GM18502 (cell line): ENCODE measurements around the gene ZC2HC1C.
A peak's percentile ranks its signal among the peaks of the same experiment; 100 is the strongest.

Experiments used
- ATAC-seq: cut with Tn5 transposase; IDR thresholded peaks from one replicate; pipeline ENCODE4 v1.9.1; 2021; ENCODE audit warnings: mild to moderate bottlenecking; ENCODE audit not compliant: unreplicated experiment, poor library complexity

Gene ZC2HC1C, protein sequence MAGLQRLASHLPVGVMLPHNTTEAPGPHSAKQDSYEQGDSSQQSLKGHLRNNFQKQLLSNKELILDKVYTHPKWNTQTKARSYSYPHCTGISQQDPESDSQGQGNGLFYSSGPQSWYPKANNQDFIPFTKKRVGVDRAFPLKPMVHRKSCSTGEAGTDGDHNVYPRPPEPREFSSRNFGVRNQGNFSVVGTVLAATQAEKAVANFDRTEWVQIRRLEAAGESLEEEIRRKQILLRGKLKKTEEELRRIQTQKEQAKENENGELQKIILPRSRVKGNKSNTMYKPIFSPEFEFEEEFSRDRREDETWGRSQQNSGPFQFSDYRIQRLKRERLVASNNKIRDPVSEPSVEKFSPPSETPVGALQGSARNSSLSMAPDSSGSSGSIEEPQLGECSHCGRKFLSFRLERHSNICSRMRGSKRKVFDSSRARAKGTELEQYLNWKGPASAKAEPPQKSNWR

DNA sequence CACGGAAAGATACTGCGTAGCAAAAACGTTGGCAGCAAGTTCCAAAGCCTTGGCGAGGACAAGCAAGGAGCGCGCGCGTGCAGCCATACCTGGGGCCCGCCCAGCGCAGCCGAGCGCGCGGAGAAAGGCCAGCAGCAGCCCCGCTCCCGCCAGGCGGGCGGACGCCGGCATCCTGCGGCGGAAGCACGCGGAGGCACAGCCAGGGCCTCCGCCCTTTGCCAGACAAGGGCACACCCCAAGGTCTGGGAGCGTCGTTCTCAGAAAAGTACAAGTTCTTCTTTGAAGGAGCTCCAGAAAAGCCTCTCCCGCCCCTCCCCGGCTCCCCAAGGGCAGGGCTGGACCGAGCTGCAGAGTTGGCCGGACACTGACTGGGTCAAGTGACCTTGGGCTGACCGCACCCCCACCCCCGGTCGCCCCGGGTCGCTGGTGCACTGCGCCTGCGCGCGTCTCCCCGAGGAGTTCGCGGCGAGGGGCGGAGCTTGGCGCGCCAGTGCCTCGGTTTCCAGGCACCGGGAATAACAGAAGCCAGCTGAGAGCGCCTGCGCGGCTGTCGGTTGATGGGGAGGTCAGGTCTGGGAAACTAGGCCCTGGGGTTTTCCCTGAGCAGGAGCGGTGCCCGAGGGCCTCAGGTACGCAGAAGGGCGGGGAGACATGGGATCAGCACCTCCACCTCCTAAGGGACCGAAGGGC, at the start of gene ZC2HC1C:
TSS of gene ZC2HC1C (plus strand) at position 521 of the 690 bp plus-strand sequence. CDS start 933 bp downstream, outside the sequence.
- peak; percentile 75 for ATAC-seq

DNA sequence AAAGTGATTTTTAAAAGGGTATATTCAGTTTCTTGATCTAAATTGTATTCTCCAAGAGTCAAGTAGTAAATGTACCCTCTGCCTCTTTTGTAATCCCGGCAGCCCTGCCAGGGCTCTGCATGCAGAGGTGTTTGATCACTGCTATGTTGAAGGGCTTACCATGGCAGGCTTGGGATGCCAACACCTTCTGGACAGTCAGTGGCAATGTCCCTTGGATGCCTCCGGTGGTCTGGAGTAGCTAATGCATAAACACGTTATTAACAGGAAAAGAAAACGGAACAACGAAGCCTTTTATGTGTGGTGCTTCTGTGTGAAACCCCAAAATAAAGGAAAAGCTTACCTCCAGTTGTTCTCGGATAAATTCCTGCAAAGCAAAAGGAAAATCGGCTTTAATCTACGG, 46.8 kb upstream of the ZC2HC1C start:
- no peak for ATAC-seq

DNA sequence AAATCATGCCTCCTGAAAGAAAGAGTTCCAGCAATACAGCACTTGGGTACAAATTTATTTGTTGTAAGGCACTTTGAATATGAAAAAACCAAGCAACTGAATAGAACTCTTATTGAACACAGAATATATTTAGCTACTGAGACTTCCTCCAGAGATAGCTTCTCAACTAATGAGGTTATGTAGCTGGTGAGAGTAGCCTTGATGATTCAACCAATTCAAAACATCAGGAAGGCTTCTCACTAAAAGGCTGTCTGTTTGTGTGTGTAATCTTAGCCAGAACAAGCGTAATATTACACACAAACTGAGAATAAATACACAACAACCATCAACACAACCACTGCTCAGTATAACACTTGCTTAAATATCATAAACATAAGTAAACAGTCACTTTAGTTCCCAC, 46.3 kb upstream of the ZC2HC1C start:
- ATAC-seq, result no peak

DNA sequence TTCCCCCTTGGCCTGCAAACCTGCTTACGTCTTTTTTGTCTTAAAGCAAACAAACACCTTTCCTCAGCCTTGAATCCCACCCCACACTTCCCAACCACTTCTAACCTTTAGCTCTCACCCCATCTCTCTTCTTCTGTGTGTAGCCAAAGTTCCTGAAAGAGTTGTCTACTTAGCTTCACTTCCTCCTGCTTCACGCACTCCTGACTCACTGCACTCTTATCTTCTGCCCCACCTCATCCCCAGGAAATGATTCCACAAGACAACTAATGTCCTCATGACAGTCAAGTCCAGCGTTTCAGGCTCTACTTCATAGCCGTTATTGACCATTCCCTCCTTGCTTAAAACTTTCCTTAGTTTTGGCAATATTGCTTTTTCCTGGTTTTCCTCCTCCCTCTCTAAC, 44.4 kb upstream of the ZC2HC1C start:
- no peak for ATAC-seq

DNA sequence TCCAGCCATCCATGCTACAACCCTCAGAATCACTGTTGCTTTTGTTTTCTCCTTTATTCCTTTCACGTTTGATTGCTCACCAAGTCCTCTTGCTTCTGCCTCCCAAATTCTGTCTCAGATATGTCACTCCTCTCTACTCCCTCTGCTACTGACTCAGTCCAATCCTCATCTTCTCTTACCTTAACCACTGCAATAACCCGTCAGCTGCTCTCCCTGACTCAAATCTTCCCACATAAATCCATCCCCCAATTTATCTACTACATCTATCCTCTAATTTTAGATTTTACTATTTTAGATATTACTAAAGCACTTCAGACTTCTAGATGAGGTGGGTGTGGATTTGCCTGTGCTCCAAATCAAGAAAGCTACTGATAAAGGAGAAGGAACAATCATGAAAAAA, 43.6 kb upstream of the ZC2HC1C start:
- ATAC-seq, result no peak

DNA sequence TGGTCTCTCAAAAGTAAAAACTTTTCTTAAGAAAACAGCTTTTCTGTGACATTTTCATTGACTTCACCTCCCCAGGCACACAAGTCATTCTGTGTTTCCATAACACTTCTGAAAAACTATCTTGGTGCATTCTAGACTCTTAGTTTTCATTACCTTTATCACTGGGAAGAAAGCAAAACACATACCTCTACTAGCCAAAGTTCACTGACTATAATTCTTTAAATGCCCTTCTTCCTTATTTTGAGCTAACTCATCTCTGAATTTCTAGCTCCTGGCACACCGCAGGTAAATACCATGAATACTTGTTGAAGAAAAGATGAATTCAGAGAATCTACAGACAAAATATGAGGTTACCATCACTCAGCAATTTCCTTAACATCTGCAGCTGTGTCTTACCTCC, 39.3 kb upstream of the ZC2HC1C start:
- ATAC-seq, result no peak

DNA sequence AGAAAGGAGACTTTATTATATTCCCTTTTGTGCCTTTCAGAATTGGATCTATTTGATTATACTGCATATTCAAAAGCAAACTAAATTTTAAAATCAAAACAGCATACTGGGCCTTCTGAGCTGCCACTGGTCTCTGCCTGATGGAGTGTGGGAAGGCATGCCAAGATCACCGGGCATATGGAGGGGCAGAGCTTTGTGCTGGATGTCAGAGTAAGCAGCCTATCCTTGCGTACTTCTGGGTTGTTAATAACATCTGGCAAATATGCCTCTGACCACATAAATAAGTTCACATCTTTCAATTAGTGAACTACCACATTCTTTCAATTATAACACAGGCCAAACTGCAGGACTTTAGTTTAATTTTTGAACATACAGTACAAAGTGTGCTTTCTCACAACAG, 36.5 kb upstream of the ZC2HC1C start:
- ATAC-seq, result no peak

DNA sequence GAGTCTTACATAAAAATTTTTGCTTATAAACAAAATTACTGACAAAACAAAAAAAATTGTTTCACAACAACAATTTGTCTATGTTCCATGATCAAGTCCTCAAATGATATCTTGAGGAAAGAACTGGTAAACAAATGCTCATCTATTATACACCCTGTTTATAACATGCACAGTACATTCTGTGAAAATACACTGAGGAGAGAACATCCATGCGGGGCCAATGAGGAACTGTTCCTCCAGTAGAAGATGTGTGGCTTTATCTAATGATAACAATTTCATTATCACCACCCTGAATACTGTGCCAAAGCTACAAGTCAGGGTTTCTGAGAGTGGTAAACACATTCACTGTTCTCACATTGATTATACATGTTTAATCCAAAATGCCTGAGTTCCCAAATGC, 28.9 kb upstream of the ZC2HC1C start:
- ATAC-seq, result no peak

DNA sequence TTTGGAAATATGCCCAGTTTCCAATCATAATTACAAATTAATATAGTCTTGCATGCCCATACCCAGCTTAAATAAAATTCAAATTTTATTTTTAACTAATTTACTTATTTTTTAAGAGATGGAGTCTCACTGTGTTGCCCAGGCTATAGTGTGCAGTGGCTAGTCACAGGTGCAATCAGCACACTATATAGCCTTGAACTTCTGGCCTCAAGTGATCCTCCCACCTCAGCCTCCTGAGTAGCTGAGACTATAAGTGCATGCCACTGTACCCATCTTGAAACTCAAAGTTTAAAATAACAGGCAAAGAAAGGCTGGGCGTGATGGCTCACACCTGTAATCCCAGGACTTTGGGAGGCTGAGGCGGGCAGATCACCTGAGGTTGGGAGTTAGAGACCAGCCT, 28.5 kb upstream of the ZC2HC1C start:
- no peak for ATAC-seq

DNA sequence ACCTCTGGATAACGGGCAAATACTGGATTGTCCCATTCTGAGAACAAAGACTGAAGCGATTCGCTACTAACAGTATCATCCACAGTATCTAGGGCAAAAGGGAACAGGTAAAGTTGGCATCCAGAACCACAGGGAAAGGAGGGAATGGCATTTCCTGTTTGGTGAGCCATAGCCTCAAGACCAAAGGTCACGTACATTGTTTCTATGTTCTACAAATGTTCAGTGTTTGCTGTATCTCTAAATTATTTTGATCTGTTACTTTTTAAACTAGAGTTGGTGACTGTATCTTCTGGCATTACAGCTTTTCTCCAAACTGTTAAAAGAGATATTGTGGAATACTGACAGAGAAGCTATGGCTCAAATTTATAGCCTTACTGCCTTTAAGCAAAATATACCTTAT, 27.8 kb upstream of the ZC2HC1C start:
- no peak for ATAC-seq

DNA sequence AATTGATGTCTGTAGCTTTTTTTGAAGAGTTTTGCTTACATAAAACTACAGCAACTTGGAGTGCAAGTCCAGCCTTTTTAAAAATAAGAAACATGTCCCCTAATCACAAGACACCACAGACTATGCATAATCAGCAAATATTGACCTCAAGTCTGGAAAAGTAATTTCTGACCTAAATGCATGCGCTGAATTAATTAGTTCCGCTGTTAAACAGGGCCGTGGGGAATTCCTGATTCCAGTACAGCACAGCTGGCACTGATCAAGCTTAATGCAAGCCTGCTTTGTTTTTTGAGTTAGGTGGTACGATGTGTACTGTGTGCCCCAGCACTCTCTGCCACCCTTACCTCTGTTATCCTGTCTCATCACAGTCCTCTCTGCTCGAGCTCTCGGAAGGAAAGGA, 27.4 kb upstream of the ZC2HC1C start:
- no peak for ATAC-seq

DNA sequence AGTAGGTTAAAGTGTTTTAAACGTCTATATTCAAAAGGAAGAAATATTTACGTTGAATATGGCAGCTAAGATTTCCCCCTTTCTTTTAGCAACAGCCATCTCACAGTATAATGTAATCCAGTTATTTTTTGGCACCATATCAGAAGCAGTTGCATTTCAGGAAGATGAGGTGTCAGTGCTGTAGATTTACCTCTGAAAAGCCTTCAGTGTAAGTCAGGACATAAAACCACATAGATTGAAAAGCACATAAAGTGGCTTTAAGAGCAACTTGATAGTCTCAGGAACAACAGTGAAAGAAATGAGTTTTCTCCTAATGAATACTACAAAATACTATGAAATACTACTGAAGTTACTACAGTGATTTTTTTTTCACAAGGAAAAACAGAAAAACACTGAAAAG, 25.1 kb upstream of the ZC2HC1C start:
- no peak for ATAC-seq

DNA sequence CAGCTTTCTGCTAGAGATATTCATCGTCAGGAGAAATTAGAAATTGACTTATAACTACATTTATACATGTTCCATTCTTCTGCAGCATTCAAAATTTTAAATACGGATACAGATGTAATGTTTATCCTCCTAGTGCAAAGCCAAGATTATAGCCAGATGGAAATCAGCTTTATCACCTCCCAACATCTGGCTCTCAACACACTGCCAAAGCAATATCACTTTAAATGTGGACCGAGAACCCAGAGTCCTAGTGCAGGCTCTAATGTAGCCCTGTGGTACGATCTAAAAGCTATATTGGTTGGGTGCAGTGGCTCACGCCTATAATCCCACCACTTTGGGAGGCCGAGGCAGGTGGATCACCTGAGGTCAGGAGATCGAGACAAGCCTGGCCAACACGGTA, 24.7 kb upstream of the ZC2HC1C start:
- no peak for ATAC-seq

DNA sequence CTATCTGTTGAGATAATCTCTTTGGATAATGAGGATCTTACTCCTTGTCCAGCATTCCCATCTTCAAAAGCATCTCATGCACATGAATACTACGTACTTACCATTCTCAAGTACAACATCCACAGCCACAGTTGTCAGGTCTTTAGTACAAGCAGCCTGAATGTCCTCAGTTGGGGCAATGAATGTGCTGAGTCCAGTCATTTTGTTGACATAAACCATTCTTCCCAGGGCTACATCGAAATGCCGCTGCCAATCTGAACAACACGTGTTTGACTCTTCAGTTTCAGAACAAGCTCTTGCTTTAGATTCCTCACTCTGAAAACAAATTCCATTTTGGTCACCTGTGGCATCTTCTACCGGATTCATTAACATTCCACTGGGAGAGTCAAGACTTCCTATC, 23.2 kb upstream of the ZC2HC1C start:
- no peak for ATAC-seq

DNA sequence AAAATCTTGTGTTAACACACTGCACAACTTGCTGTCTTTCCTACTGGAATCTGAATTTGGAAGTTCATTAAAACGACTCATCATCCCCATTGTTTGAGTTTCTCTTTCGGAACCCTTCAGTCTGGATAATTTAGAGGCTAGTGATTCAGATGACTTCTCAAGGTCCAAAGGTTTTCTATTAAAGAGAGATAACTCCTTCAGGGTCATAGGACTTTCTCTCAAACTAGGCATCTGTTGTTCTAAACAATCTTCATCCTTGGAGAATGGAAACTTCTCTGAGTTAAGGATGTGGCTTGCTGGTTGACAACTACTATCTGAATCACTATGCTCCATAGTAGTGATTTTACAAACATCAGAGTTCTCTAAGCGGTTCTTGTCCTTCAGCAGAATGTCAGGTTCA, 22.5 kb upstream of the ZC2HC1C start:
- ATAC-seq, result no peak

DNA sequence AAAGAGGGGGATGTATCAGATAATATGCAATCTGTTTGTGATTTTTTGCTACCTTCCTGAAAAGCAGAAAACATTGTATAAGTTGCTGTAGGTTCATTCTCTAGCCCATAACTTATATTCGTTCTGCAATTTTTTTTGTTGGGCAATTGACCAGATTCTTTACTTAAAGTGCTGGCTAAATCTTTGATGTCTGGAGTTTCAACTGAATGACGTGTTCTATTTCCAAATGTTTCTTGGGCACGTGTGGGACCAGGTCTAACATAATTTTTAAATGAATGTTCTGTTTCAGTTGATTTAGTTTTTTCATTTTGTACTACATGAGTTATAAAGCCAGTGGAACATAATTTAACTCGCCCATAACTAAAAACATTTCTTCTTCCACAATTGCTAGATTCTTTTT, 21.9 kb upstream of the ZC2HC1C start:
- no peak for ATAC-seq

DNA sequence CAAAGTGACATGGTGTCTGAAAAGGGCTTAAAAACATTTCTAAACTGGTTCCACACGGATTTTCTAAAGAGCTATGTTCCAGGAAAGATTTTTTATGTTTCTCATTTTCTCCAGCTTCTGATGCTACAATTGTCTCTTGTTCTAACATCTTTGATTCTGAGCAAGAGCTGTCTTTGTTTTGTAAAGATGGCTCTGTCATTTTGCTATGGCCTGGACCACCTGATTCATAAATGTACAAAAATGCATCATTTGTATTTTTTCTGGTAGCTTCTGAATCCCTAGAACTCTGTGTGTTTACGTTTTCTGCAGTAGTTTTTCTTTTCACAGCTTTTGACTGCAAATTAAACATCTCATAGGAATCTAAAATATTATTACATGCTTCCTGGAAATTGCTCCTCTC, 21.3 kb upstream of the ZC2HC1C start:
- no peak for ATAC-seq

DNA sequence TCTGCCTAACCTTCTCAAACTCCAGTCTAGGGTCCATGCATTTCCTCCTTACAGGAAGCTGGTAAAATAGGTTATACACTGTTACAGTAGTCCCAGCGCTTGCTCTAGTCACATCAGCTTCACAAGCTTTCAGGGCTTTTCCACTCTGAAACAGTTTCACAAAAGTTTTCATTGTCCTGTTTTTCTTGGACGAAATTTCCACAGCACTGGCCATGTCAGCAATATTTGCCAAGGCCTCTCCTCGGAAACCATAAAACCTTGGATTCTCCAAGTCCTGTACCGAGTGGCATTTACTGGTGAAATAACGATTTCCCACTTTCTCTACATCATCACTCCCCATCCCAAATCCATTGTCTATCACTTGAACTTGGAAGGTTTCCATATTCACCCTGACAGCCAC, 20.3 kb upstream of the ZC2HC1C start:
- no peak for ATAC-seq

DNA sequence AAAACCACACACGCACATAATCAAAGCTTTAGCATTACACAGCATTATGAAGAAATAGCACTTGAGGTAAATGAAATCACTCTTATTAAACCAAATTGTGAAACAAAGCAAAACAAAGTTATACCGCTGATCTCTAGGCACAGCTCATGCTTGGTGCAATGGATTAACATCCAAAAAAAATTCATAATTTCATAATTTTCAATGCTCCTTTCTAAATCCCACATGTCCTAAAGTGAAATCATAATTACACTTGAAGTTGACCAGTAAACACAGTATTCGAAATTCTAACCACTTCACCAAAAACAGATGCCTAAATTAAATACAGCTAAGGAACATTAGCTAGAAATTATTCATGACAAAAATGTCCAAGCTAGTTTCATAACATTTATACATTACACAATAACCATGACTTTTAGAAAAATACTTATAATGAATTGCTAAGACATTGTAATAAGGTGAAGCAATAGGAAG, 19.7 kb upstream of the ZC2HC1C start:
- ATAC-seq, result no peak

DNA sequence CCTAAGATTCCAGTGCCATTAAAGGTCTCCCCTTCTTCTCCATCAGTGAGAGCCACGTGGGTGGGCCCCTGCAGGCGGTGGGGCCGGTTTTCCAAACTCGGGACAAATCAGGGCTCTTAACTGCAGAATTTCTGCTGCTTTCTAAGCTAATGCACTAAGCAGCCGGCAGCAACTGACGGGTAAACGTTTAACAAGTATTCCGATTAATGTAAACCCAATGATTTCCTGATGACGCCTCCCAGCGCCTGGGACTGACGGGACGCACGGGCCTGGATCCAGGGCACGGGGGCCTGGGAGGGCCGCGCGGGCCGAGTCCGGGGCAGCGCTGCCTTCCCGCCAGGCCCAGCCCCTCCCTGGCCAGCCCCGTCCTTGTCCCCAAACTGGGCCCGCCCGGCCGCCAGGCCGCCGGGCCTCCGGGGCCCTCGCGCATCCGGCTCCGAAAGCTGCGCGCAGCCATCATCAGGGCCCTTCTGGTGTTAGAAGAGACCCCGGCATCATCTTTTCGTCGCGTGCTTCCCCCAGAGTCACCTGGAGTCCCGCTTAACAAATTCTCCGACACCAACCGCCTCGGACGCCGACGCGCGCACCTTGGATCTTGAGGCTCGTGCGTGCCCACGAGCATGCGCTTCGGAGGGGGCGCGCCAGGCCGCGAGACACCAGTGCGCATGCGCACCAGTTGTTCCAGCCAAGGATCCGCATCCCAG, 18.4 kb upstream of the ZC2HC1C start, which contains the start of gene MLH3:
TSS of gene MLH3 (minus strand) at position 616 of the 704 bp plus-strand sequence. CDS start 1,812 bp downstream, outside the sequence.
- ATAC-seq, result peak; percentile 75

DNA sequence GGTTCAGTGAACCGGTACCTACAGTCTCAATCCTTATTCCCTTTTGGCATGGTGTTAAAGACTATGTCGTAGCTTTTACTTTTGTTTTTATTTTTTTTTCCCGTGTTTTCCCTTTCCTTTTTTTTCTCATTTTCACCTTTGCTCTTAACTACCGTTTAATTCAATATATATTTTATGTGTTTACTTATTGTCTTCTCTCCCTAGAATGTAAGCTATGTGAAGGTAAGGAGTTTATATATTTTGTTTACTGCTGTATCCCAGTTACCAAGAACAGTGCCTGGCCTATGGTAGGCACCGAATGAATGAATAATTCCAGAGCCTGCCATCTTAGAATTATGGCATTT, 17.9 kb upstream of the ZC2HC1C start:
- no peak for ATAC-seq
